NK-92 treated with Interleukin-12 subunit alpha and Interleukin-12 subunit beta, amount 100 ng/mL, for 24 hours (cell line): ENCODE measurements around the gene LRRC58.
"Not testable (repeated sequence)": the region's sequence is repeated elsewhere in the genome, so short reads cannot be mapped to it uniquely, and the experiment has no call there.

Source experiments
- DNase-seq: peaks from one replicate; lab custom pipeline; 2025; lab: John Stamatoyannopoulos, UW

The LRRC58 gene

DNA sequence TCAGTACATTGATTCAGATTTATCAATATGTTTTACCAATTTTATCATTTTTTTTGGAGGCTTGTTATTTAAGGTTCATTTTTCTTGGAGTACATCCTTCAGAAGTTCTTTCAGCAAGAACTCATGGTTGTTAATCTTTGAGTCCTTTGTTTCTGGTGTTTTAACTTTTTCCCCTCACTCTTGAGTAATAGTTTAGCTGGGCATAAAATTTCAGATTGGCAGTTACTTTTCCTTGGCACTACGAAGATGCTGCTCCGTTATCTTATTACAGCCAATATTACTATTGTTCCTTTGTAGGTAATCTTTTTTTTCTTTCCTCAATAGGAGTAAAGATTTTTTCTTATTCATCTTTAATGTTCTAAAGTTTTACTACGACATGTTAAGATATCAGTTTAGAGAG is 9.8 kb downstream of the LRRC58 start:
- DNase-seq = no peak

GRCh38 chr3:120338517-120338916 is 10.6 kb downstream of the LRRC58 start:
- no peak for DNase-seq

- no peak for DNase-seq
Measured at GRCh38 chr3:120332646-120333045, 16.5 kb downstream of the LRRC58 start.

DNA sequence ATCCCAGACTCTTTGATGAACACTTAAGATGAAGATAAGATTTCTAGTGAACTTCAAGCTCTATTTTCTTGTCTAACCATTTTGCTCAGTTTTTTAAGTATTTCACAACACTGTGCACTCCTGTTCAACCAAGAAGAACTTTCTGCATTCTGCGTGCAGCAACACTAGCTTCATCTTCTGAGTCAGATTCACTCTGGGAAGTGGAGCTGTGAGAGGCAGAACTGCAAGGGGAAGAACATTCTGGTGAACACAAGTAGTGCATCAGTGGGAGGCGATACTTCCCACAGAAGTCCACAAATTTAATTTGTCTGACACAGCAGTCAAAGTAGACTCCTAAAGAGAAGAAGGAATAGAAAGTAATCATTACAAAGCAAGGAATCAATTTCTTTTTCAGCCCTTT is 18.1 kb downstream of the LRRC58 start:
- DNase-seq = no peak

GRCh38 chr3:120326784-120327183 is 22.4 kb downstream of the LRRC58 start:
- DNase-seq = no peak

DNA sequence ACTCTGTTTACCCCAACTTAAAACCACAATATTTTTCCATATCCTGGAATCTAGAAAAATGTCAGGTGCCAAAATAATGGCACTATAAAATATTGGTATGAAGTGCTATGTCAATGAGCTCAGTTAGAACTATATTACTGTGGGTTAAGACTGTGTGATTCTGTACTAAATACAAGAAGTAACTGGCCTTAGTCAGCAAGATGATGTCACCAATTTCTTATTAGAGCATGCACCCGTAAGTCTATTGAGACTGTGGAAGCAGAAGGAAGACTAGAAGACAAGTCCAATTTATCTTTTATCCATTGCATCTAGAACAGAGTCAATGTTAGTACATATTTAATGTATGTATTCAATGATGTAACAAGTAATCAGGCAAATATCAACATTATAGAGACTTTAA is 25.0 kb downstream of the LRRC58 start:
- no peak for DNase-seq

- not testable (repeated sequence) for DNase-seq
Measured at GRCh38 chr3:120323761-120324160, 25.4 kb downstream of the LRRC58 start.

- DNase-seq = no peak
Measured at GRCh38 chr3:120311863-120312794, 37.0 kb downstream of the LRRC58 start.

- no peak for DNase-seq
Measured at GRCh38 chr3:120306519-120307455, 42.4 kb downstream of the LRRC58 start.

DNA sequence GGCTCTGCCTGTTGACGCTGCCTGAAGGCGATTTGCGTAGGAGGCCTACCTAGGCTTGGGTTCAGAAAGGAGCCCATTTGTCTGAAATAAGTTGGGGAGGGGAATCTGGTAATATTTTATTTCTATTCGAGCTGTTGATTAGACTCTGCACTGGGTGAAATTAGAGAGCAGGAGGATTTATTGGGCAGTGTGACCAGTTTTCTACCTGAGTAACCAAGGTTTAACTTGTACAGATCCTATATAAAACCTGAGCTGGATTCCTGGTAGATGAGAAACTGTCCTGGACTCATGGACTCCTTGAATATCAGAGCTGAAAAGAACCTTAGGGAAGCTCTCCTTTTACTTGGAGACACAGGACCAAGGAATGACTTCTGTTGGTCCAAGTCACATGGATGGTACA is 44.5 kb downstream of the LRRC58 start:
- DNase-seq = no peak

DNA sequence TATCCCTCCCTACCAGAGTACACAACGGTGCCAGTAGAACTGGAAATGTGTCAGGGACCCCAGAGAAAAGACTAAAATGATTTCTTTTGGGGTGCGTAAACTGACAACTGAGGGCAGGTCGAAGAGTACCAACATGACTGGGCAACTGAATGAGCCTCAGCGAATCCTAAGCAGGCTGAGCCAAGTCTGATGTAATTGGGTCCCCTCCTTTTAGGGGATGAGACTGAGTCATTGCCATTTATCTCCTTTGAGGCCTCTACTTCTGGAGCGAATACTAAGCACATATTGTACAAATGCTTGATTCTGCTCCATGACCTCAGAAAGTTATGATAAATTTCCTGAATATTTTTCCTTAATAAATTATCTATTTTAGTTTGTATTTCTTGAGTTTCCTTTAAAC is 46.8 kb downstream of the LRRC58 start:
- no peak for DNase-seq

DNA sequence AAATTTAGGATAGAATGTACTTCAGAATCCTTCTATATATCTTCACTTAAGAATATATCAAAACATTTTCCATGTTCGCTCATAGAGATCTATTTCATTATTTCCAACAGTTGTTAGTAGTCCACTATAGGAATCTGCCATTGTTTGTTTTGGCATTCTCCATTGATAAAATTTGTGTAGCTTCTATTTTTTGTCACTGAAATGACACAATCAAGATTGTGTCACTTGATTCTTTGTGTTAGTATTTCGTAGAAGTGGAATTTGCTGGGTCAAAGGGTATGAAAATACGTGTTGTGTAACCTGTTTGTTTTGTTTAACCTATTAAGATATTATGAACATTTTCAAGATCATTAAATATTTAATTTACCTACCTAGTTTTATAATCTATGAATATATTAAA is 48.2 kb downstream of the LRRC58 start:
- DNase-seq = no peak

DNA sequence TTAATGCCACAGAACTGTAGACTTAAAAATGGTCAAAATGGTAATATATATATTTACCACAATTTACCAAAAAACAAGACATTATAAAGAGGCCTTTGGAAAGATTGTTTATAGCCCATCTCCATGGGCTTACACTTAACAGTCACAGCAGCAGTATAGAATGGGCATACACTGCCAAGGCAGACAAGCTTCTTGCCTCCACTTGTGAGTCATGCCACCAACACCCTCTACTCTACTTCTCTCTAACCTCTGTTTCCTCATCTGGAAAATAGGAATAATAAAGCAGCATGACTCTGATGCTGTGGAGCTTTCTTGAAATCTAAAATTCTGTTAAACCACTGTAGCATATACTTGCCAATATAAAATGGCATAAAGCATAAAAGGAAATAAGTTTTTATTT is 49.8 kb downstream of the LRRC58 start:
- DNase-seq = no peak

DNA sequence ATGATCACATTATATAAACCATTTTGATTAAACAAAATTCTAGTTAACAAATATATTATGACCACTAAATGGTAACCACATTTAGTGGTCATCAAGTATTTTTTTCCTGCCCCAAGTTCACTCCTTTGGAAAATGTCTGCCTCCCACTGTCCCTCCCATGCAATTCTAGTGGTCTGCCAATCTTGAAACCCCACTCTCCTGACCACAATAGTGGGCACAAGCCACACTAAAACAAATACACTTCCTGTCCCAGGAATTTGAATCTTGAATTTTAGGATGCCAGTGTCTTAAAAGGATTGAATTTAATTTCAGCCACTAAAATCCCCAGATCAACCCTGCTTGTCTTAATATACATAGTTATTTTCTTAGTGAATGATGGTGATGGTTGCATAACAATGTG is 50.2 kb downstream of the LRRC58 start:
- DNase-seq = no peak

DNA sequence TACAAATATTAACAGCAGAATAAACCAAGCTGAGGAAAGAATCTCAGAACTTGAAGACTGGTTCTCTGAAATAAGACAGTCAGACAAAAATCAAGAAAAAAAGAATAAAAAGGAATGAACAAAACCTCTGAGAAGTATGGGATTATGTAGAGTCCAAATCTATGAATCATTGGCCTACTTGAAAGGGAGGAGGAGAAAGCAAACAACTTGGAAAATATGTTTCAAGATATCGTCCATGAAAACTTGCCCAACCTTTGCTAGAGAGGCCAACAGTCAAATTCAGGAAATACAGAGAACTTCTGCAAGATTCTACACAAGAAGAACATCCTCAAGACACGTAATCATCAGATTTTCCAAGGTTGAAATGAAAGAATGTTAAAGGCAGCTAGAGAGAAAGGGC is 57.6 kb downstream of the LRRC58 start:
- DNase-seq = not testable (repeated sequence)

- DNase-seq = no peak
Measured at GRCh38 chr3:120289636-120290035, 59.5 kb downstream of the LRRC58 start.

DNA sequence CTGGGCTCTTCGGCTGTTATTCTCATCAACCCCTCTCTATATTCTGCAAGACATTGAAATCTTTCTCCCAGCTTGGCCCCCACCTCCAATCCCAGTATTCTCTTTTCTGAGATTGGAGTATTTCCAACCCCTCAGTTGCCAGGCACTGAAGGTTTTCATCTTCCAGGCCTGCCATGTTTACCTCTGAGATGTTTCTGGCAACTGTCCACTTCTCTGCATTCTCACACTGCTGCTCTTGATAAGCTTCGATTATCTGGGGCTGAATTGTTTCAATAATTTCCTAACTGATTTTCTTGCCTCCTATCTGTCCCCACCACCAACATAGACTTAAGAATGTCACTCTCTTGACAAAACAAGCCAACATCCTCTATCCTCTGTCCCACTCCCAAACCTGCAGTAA is 62.7 kb downstream of the LRRC58 start:
- DNase-seq = no peak

GRCh38 chr3:120285508-120285841 is 63.7 kb downstream of the LRRC58 start:
- no peak for DNase-seq

DNA sequence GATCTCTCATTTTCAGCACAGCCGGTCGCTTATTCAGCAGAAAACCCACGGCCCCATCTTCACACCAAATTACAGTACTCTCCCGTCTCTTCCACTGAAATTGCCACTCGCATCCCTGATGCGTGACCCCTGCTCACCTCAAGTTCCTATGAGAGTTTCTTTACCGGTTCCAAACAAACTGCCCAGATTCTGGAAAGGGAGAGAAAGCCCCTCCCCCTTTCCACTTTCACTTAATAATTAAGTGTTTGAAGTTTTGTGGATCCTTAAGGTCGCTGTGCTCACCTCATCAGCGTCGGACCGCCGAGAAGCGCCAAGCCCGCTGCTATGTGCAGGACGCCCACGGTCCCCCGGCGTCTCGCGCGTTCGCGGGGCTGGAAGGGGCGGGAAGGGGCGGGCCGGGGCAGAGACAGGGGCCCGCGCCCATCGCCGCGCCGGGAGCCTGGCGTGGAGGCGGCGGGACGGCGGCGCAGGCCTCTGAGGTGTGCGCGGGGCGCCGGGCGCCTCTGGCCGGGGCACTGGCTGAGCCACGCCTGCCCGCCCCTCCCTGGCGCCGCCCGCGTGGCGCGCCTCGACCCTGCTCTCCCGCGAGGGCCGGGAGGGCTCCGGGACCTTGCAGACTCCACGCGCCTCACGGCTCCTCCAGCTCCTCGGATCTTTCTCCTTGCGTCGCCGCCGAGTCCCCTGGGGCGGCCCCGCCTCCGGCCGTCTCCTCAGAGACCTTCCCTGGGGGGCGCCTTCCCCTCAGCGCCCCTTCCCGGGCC is 64.2 kb downstream of the LRRC58 start, which contains the start of gene GPR156:
Gene GPR156, minus strand, starts transcription at position 476 of the 761 bp plus-strand sequence. CDS start 41,124 bp downstream, outside the sequence.
- DNase-seq = no peak

DNA sequence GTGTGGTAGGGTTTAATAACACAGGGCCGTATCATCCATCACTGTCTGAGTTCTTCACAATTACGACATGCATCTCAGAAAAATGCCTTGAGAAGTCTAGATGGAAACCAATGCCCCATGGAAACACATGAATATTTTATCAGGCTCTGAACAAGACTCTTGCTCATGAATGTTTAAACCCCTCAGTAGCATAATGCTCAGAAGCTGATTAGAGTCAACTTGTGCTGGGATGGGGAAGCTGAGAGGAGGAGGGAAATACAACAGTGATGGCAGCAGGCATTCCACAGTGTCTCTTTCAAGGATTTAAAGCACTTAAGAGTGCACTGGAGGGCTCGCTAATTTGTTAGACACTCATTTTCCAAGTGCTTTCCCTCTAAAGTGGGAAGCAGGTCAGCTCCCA is 67.9 kb downstream of the LRRC58 start:
- no peak for DNase-seq

DNA sequence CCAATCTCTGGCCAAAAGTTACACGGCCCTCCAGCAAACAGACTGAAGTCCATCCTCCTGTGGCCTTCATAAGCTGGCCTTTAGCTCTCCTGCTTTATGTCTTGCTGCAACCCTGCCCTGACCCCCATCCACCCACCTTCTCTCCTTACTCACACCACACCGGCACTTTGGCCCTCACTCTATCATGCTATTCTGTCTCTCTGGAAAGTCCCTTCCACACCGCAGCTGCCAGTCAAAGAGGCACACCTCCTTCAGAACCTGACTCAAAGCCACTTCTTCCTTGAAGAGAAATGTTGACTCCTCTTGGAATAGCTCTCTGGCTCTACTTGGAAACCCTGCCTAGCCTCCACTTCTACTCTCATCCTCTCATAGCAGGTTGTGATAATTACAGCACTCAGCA is 68.6 kb downstream of the LRRC58 start:
- no peak for DNase-seq

DNA sequence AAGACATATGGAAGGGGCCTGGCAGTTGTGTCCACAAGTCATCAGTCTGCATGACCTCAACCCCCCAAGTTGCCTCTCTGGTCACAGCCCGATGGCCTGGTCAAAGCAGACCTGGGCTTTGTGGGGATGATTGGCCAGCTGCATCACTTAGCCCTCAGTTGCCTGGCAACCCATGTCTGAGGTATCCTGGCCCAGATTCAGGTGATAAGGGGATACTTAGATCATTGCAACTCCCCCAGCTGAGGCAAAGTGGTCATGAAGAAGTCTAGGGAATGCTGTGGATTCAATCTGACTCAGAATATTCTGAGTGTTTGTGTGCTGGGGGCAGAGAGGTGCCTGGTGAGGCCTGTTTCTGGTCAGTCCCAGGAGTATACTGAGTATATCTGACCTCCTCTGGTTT is 69.1 kb downstream of the LRRC58 start:
- no peak for DNase-seq
